ENCODE measurements around the gene KANSL1.

DNA sequence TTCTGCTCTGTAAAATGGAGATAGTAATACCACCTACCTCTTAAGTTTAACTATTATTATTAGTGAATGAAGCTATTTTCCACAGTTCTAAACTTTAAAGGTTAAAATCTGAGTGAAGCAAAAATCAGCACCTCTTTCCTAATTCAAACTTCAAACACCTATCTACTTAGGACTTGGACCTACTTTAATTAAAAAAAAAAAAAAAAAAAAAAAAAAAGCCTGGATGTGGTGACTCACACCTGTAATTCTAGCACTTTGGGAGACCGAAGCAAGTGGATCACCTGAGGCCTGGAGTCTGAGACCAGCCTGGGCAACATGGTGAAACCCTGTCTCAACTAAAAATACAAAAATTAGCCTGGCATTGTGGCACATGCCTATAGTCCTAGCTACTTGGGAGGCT is 5.0 kb upstream of the KANSL1 start:
- TF ChIP-seq EZH2 (IDR thresholded peaks at IDR 0.05; ENCODE audit: low read length, unreplicated experiment): no peak
- TF ChIP-seq, protein P1, sequence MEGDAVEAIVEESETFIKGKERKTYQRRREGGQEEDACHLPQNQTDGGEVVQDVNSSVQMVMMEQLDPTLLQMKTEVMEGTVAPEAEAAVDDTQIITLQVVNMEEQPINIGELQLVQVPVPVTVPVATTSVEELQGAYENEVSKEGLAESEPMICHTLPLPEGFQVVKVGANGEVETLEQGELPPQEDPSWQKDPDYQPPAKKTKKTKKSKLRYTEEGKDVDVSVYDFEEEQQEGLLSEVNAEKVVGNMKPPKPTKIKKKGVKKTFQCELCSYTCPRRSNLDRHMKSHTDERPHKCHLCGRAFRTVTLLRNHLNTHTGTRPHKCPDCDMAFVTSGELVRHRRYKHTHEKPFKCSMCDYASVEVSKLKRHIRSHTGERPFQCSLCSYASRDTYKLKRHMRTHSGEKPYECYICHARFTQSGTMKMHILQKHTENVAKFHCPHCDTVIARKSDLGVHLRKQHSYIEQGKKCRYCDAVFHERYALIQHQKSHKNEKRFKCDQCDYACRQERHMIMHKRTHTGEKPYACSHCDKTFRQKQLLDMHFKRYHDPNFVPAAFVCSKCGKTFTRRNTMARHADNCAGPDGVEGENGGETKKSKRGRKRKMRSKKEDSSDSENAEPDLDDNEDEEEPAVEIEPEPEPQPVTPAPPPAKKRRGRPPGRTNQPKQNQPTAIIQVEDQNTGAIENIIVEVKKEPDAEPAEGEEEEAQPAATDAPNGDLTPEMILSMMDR (conservative IDR thresholded peaks at IDR 0.05; ENCODE audit: low read depth, low read length): no peak

All from PC-3 (cell line).